ENCODE data around the gene ARID1B. TPM values are rescaled to one million over a fixed set of nuclear protein-coding genes. Genes with fewer than 3 reads are reported as not detected.

Gene ARID1B
- total and polyA plus RNA-seq, 9 of the 15 experiments (the other 6 are each of a cell fraction or from before 2014, with no cell fraction given), result 12.5 to 50.5 (median 25.8) TPM

GRCh38 chr6:156988276-156989158, 211.3 kb downstream of the ARID1B start (continued):
- TF ChIP-seq KAT7 (CRISPR knock-in tag; IDR thresholded peaks at IDR 0.05; ENCODE audit: borderline replicate concordance), result no peak
- TF ChIP-seq, protein P1, sequence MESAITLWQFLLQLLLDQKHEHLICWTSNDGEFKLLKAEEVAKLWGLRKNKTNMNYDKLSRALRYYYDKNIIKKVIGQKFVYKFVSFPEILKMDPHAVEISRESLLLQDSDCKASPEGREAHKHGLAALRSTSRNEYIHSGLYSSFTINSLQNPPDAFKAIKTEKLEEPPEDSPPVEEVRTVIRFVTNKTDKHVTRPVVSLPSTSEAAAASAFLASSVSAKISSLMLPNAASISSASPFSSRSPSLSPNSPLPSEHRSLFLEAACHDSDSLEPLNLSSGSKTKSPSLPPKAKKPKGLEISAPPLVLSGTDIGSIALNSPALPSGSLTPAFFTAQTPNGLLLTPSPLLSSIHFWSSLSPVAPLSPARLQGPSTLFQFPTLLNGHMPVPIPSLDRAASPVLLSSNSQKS (CRISPR knock-in tag; IDR thresholded peaks at IDR 0.05), result no peak
- TF ChIP-seq RUNX1 (IDR thresholded peaks at IDR 0.05; ENCODE audit: low read depth), result 0 out of 2 replicates have a peak, but pooled peaks have one; percentile 17
- no peak for TF ChIP-seq L3MBTL2 (IDR thresholded peaks at IDR 0.05)
- peak; percentile 24 for TF ChIP-seq MEIS2 (IDR thresholded peaks at IDR 0.05; ENCODE audit: partially characterized antibody)
- peak; percentile 72; the same call in 1 of the 2 replicates for TF ChIP-seq FOSL1 (tag; conservative IDR thresholded peaks at IDR 0.05)
- TF ChIP-seq ETV5 (CRISPR knock-in tag; IDR thresholded peaks at IDR 0.05; ENCODE audit: low read depth), result no peak
- TF ChIP-seq CBX1 (IDR thresholded peaks at IDR 0.05; ENCODE audit: low read depth), result no peak
- TF ChIP-seq TRIM28 (IDR thresholded peaks at IDR 0.05), result no peak
- no peak for TF ChIP-seq TCFL5 (CRISPR knock-in tag; conservative IDR thresholded peaks at IDR 0.05)
- TF ChIP-seq CHD4 (IDR thresholded peaks at IDR 0.05; ENCODE audit: insufficient read depth, insufficient replicate concordance, low read depth, low read length, poor library complexity, severe bottlenecking), result no peak
- TF ChIP-seq BMI1 (IDR thresholded peaks at IDR 0.05; ENCODE audit: low read length), result no peak
- TF ChIP-seq FOXJ3 (CRISPR knock-in tag; IDR thresholded peaks at IDR 0.05), result no peak
- TF ChIP-seq, protein P2, sequence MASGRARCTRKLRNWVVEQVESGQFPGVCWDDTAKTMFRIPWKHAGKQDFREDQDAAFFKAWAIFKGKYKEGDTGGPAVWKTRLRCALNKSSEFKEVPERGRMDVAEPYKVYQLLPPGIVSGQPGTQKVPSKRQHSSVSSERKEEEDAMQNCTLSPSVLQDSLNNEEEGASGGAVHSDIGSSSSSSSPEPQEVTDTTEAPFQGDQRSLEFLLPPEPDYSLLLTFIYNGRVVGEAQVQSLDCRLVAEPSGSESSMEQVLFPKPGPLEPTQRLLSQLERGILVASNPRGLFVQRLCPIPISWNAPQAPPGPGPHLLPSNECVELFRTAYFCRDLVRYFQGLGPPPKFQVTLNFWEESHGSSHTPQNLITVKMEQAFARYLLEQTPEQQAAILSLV (tag; IDR thresholded peaks at IDR 0.05), result no peak
- TF ChIP-seq SOX6 (IDR thresholded peaks at IDR 0.05), result peak; percentile 53; the same call in 1 of the 2 replicates
- no peak for TF ChIP-seq TAF1 (IDR thresholded peaks at IDR 0.05; ENCODE audit: control insufficient read depth, extremely low read depth, insufficient read depth, low read length, severe bottlenecking)
- TF ChIP-seq MYBL2 (IDR thresholded peaks at IDR 0.05; ENCODE audit: low read depth), result no peak
- no peak for TF ChIP-seq MYBL2 (CRISPR knock-in tag; IDR thresholded peaks at IDR 0.05; ENCODE audit: borderline replicate concordance)
- TF ChIP-seq, protein P3, sequence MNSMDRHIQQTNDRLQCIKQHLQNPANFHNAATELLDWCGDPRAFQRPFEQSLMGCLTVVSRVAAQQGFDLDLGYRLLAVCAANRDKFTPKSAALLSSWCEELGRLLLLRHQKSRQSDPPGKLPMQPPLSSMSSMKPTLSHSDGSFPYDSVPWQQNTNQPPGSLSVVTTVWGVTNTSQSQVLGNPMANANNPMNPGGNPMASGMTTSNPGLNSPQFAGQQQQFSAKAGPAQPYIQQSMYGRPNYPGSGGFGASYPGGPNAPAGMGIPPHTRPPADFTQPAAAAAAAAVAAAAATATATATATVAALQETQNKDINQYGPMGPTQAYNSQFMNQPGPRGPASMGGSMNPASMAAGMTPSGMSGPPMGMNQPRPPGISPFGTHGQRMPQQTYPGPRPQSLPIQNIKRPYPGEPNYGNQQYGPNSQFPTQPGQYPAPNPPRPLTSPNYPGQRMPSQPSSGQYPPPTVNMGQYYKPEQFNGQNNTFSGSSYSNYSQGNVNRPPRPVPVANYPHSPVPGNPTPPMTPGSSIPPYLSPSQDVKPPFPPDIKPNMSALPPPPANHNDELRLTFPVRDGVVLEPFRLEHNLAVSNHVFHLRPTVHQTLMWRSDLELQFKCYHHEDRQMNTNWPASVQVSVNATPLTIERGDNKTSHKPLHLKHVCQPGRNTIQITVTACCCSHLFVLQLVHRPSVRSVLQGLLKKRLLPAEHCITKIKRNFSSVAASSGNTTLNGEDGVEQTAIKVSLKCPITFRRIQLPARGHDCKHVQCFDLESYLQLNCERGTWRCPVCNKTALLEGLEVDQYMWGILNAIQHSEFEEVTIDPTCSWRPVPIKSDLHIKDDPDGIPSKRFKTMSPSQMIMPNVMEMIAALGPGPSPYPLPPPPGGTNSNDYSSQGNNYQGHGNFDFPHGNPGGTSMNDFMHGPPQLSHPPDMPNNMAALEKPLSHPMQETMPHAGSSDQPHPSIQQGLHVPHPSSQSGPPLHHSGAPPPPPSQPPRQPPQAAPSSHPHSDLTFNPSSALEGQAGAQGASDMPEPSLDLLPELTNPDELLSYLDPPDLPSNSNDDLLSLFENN (IDR thresholded peaks at IDR 0.05; ENCODE audit: low read depth in 2 of 2, low read length in 2 of 2), result no peak
- TF ChIP-seq SNRNP70 (optimal IDR thresholded peaks at IDR 0.05; ENCODE audit: low read depth, low read length), result no peak
- no peak for TF ChIP-seq HMG20A (CRISPR knock-in tag; conservative IDR thresholded peaks at IDR 0.05)
- TF ChIP-seq SUPT5H (IDR thresholded peaks at IDR 0.05), result no peak
- no peak for TF ChIP-seq MCM5 (IDR thresholded peaks at IDR 0.05; ENCODE audit: low read depth)
